ENCODE results near the gene CCND3. TPM values are rescaled to one million over a fixed set of nuclear protein-coding genes. Genes with fewer than 3 reads are reported as not detected.

Gene CCND3
- total and polyA plus RNA-seq, 2 experiments from 2014 or later: 79.3 to 134 TPM

DNA sequence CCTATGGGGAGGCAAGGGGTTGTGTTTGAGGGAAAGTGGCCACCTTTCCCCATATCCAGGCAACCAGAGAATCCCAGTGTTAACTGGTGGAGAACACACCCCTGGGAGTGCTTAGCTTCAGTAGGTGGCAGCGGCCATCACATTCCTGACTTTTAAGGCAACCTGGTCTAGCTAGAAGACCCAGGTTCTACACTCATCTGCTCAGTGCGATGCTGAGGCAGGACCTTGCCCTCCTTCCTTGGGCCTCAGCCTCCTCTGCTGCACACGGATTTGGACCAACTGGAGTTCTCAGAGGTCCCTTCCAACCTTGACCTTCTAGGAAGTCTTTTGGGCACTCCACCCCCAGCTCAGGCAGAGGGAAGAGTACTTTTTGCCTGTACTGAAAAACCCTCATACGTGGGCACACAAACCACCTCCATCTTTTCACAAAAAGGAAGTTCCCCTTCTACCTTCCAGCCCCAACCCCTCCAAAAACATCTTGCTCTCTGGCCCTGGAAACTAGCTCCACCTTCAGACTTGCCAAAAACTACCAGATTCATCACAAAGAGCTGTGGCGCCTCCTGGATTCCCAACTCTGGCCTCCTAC, 2.9 kb downstream of the CCND3 start:
- H3K79me2 ChIP-seq: peaks cover 32% of the 10 kb centered on the region
- H3K9me2 ChIP-seq (replicated peaks; ENCODE audit: insufficient read depth): no peaks in the 10 kb centered on the region
- TF ChIP-seq, protein P1, sequence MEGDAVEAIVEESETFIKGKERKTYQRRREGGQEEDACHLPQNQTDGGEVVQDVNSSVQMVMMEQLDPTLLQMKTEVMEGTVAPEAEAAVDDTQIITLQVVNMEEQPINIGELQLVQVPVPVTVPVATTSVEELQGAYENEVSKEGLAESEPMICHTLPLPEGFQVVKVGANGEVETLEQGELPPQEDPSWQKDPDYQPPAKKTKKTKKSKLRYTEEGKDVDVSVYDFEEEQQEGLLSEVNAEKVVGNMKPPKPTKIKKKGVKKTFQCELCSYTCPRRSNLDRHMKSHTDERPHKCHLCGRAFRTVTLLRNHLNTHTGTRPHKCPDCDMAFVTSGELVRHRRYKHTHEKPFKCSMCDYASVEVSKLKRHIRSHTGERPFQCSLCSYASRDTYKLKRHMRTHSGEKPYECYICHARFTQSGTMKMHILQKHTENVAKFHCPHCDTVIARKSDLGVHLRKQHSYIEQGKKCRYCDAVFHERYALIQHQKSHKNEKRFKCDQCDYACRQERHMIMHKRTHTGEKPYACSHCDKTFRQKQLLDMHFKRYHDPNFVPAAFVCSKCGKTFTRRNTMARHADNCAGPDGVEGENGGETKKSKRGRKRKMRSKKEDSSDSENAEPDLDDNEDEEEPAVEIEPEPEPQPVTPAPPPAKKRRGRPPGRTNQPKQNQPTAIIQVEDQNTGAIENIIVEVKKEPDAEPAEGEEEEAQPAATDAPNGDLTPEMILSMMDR (IDR thresholded peaks at IDR 0.05; ENCODE audit: poor library complexity): no peak
- no peak for TF ChIP-seq EZH2phosphoT487 (IDR thresholded peaks at IDR 0.05; ENCODE audit: low read depth, severe bottlenecking, unreplicated experiment)
- H3K27ac ChIP-seq: peak overlapping the region; percentile 91
- no peak overlapping the region for H2AFZ ChIP-seq
- 81% methylated on average over 5 of the region's 5 CpGs for WGBS (ENCODE audit: low lambda C conversion rate, missing lambda C conversion rate)
- H4K20me1 ChIP-seq (ENCODE audit: insufficient read depth, poor library complexity, severe bottlenecking): peaks cover 5% of the 10 kb centered on the region
- peak overlapping the region; percentile 97 for H3K4me2 ChIP-seq
- no peaks in the 10 kb centered on the region for H3K27me3 ChIP-seq
- peaks cover 24% of the 10 kb centered on the region for H3K4me1 ChIP-seq (ENCODE audit: insufficient read depth)
- DNase-seq (ENCODE audit: low spot score): no peak
- no peaks in the 10 kb centered on the region for H3K36me3 ChIP-seq (replicated peaks; ENCODE audit: insufficient read depth, low read depth)
- H3K4me3 ChIP-seq: no peak overlapping the region
- no peaks in the 10 kb centered on the region for H3K9me3 ChIP-seq (ENCODE audit: low read depth)

GRCh38 chr6:41937861-41938574, 3.6 kb downstream of the CCND3 start:
- Histone ChIP-seq H3K27ac (peak overlapping the region; percentile 91), H4K20me1 (ENCODE audit: insufficient read depth, poor library complexity, severe bottlenecking) (peaks cover 5% of the 10 kb centered on the region), H2AFZ (no peak overlapping the region), H3K4me2 (peak overlapping the region; percentile 97), H3K79me2 (peaks cover 32% of the 10 kb centered on the region), H3K4me3 (no peak overlapping the region), H3K36me3 (replicated peaks; ENCODE audit: insufficient read depth, low read depth) (no peaks in the 10 kb centered on the region), H3K4me1 (ENCODE audit: insufficient read depth) (peaks cover 24% of the 10 kb centered on the region), H3K9me2 (replicated peaks; ENCODE audit: insufficient read depth) (no peaks in the 10 kb centered on the region), H3K27me3 (no peaks in the 10 kb centered on the region), H3K9me3 (ENCODE audit: low read depth) (no peaks in the 10 kb centered on the region)
- TF ChIP-seq EZH2 (IDR thresholded peaks at IDR 0.05; ENCODE audit: borderline replicate concordance) (no peak), EZH2phosphoT487 (IDR thresholded peaks at IDR 0.05; ENCODE audit: low read depth, severe bottlenecking, unreplicated experiment) (no peak)
- TF ChIP-seq, protein P1 (IDR thresholded peaks at IDR 0.05; ENCODE audit: poor library complexity): no peak
- no peak for DNase-seq (ENCODE audit: low spot score)
- WGBS (ENCODE audit: low lambda C conversion rate, missing lambda C conversion rate): 76% methylated on average over 4 of the region's 4 CpGs

- Histone ChIP-seq H3K4me1 (ENCODE audit: insufficient read depth) (peaks cover 24% of the 10 kb centered on the region), H3K79me2 (peaks cover 32% of the 10 kb centered on the region), H3K4me2 (peak overlapping the region; percentile 97), H3K36me3 (replicated peaks; ENCODE audit: insufficient read depth, low read depth) (no peaks in the 10 kb centered on the region), H4K20me1 (ENCODE audit: insufficient read depth, poor library complexity, severe bottlenecking) (peaks cover 5% of the 10 kb centered on the region), H3K4me3 (no peak overlapping the region), H3K9me2 (replicated peaks; ENCODE audit: insufficient read depth) (no peaks in the 10 kb centered on the region), H3K27ac (no peak overlapping the region), H2AFZ (no peak overlapping the region), H3K9me3 (ENCODE audit: low read depth) (no peaks in the 10 kb centered on the region), H3K27me3 (no peaks in the 10 kb centered on the region)
- 58% methylated on average over 2 of the region's 2 CpGs for WGBS (ENCODE audit: low lambda C conversion rate, missing lambda C conversion rate)
- TF ChIP-seq EZH2phosphoT487 (IDR thresholded peaks at IDR 0.05; ENCODE audit: low read depth, severe bottlenecking, unreplicated experiment) (no peak), EZH2 (IDR thresholded peaks at IDR 0.05; ENCODE audit: borderline replicate concordance) (no peak)
- TF ChIP-seq, protein P1 (IDR thresholded peaks at IDR 0.05; ENCODE audit: poor library complexity): no peak
- no peak for DNase-seq (ENCODE audit: low spot score)
Observed at GRCh38 chr6:41937472-41937860, 4.1 kb downstream of the CCND3 start.

Data from hepatocyte (in vitro differentiated cells).